ENCODE data around the gene LRRC8B. TPM values are rescaled to one million over a fixed set of nuclear protein-coding genes. Genes with fewer than 3 reads are reported as not detected.
A peak's percentile ranks its signal among the peaks of the same experiment; 100 is the strongest.

The LRRC8B gene
- polyA plus RNA-seq, 3 donors from 2014 or later, result 0.13 to 1.6 (median 0.72) TPM

DNA sequence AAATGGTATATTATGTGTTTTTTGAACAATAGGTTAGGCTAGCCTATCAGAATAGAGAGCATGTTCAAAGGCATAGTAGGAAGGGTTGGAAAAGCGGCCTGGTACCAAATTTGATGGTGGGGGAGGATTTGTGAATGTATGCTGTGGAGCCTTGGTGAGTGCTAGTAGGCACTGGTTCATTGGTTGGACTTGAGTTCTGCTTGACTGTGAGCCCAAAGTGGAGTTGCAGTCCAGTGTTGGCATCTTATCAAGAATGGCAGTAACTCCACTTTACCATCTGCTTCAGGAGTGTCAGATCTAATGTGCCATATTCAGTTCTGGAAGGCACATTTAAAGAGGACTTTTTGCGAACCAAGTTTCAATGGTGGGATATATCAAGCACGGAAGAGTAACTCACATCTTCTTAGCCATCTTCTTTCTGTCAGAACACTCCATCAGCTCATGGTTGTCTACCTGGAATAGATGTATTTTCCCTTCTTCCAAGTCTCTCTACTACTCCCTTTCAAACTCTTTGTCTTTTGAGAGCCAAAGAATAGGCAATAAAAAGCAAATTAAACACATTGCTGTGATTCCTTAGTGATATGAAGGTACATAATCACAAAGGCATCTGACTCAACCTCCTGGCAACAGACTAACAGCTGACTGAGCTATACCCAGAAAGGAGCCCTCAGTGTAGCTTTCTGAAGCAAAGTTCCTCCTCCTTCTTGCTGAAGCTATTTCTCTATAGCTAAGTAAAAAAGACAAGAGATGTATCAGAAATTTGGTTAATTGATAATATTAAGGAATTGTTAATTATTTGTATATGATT lies 21.7 kb downstream of the LRRC8B start:
- Mint-ChIP-seq H3K27me3 (ENCODE audit: low read depth in 3 of 3) (peaks cover 0 to 2% (median 1%) of the 10 kb centered on the region in 3 donors), H3K27ac (no peak overlapping the region), H3K4me3 (no peak overlapping the region), H3K36me3 (peaks cover 0 to 4% (median 0%) of the 10 kb centered on the region in 3 donors), H3K9me3 (no peaks in the 10 kb centered on the region), H3K4me1 (peaks cover 0 to 5% of the 10 kb centered on the region in 2 donors)
- DNase-seq, result no peak

DNA sequence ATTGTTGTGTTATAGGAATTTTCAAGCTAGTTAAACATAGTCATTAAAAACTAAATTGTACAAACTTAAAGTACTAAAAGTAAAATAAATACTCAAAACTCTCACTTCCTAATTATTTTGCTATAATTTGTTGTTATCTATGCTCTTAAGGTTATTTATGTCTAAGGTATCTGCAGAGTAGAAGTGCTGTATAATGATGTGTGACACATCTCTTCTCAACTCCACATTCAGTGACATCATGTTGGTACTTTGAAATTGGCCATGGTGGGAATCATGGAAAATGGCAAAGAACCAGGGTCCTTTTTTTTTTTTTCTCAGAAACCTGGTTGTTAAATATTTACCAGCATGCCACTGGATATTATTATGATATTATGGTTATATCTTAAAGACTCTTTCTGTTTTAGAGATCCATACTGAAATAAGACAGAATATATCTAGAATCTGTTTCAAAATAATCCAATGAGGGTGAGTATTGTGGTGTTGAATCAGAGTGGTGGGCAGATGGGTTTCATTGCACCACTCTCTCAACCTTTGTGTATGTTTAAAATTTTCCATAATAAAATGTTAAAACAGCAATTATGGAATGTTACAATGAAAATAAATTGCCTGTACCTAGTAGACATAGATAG lies 22.4 kb downstream of the LRRC8B start:
- Mint-ChIP-seq H3K27me3 (ENCODE audit: low read depth in 3 of 3) (peaks cover 0 to 2% (median 1%) of the 10 kb centered on the region in 3 donors), H3K4me3 (no peak overlapping the region), H3K27ac (no peak overlapping the region), H3K9me3 (no peaks in the 10 kb centered on the region), H3K36me3 (peaks cover 0 to 4% (median 0%) of the 10 kb centered on the region in 3 donors), H3K4me1 (peaks cover 0 to 5% of the 10 kb centered on the region in 2 donors)
- no peak for DNase-seq

DNA sequence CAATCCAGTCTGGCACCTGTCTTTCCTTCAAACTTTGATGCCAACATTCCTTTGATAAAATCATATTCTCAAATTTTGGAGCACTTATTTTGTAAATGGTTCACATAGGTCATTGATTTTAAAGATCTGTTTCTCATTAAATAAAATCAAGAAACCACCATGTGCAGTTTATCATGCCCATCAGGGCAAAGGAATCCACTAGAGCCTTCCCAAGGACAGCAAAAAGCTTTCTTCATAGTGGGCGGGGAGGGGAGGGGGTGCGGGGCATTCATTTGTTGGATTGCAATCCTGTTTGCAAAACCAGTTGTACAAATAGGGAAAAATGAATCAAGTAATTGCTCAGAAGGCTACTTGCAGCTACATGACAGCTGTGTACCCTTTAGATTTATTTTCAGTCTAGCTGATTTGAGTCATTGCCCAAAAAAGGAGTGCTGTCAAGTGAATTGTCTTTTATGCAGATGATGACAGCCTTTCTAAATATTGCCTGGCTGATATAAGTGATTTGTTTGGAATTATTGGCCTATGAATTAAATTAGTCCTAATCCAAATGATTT lies 23.0 kb downstream of the LRRC8B start:
- H3K9me3 Mint-ChIP-seq, result no peaks in the 10 kb centered on the region
- H3K27ac Mint-ChIP-seq, result no peak overlapping the region
- H3K27me3 Mint-ChIP-seq (ENCODE audit: low read depth in 3 of 3), result peaks cover 0 to 2% (median 1%) of the 10 kb centered on the region in 3 donors
- peaks cover 0 to 4% (median 0%) of the 10 kb centered on the region in 3 donors for H3K36me3 Mint-ChIP-seq
- no peak overlapping the region for H3K4me3 Mint-ChIP-seq
- DNase-seq, result no peak
- H3K4me1 Mint-ChIP-seq, result peaks cover 1 to 9% of the 10 kb centered on the region in 2 donors

DNA sequence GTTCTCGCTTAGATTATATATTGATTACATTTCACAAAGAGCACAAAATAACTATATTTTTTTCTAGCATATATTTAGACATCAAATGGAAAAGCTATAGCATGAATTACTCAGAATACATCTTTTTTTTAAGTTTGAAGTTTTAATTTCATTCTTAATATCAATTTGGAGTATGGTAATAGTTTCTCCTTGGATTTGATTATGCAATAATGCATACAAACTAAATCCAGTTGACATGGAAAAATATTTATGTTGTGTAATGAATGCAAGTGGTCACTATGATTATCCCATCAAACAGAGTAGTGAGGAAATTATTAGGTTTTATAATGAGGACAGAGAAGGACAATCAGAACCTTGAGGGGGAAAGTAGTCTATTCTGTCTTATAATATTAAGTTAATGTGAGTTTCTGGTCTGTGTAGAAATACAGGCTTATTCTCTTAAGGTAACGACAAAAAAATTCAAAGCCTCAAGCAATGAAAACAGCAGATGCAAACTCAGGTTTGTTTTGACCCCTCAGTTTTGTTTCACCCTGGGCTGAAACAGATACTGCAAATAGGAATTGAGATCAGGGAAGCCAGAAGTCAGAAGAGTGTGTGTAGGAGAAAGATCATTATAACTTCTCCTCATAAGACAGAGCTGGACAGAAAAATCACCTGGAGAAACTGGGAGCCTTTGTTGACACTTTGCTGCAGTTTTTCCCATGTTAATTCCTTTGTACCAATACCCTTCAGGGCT lies 23.7 kb downstream of the LRRC8B start:
- Mint-ChIP-seq H3K9me3 (no peaks in the 10 kb centered on the region), H3K36me3 (peaks cover 0 to 4% (median 0%) of the 10 kb centered on the region in 3 donors), H3K4me1 (peaks cover 4 to 15% of the 10 kb centered on the region in 2 donors), H3K4me3 (no peak overlapping the region), H3K27ac (no peak overlapping the region), H3K27me3 (ENCODE audit: low read depth in 3 of 3) (peaks cover 0 to 2% (median 1%) of the 10 kb centered on the region in 3 donors)
- DNase-seq, result no peak

DNA sequence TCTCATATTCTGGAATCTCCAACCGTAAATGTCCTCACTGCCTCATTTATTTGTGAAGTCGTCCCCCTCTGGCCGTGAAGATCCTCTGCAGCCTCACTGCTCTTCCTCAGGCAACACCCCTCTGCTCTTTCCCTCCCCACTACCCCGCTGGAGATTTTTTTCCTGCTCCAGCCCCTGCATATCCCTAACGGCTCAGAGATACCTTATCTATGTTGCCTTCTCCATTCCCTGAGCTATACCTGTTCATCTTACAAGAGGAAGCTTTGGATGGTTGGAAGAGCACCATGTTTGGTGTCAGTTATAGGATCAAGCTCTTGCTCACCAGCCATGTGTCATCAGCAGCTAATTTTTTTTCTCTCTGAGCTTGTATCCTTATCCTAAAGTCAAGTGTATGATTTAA lies 26.4 kb downstream of the LRRC8B start:
- peaks cover 4 to 10% of the 10 kb centered on the region in 2 donors for H3K4me1 Mint-ChIP-seq
- no peak overlapping the region for H3K27ac Mint-ChIP-seq
- no peaks in the 10 kb centered on the region for H3K9me3 Mint-ChIP-seq
- no peak for DNase-seq
- peaks cover 0 to 4% (median 0%) of the 10 kb centered on the region in 3 donors for H3K36me3 Mint-ChIP-seq
- H3K27me3 Mint-ChIP-seq (ENCODE audit: low read depth in 3 of 3), result peaks cover 0 to 1% (median 1%) of the 10 kb centered on the region in 3 donors
- H3K4me3 Mint-ChIP-seq, result no peak overlapping the region

DNA sequence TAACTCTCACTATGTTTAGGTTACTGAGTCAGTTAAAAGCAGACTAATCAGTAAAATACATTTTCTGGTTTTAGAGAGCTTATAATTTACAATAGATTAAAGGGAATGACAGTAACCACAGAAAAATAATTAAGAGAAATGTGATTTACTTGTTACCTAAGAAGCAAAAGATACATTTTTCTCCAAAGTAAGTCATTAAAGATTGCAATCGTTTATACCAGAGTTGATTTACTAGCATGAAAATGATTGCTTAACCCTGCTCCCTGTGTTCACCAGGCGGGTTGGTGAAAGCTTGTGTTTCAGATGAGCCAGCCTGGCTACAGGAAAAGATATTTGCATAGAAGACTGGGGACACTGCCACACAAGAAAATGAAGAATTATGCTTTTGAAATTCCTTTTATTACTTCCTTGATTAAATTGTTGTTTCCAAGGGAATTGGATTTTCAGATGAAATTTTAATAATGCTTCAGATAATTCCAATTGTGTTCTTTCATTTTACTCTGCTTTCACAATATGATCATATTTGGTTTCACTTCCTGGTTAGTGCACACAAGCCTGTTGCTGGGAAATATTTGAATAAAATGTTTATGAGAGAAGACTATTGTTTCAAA lies 27.9 kb downstream of the LRRC8B start:
- peaks cover 0 to 1% (median 0%) of the 10 kb centered on the region in 3 donors for H3K27me3 Mint-ChIP-seq (ENCODE audit: low read depth in 3 of 3)
- H3K36me3 Mint-ChIP-seq, result peaks cover 0 to 12% (median 0%) of the 10 kb centered on the region in 3 donors
- peak overlapping the region in 4 of 6 donors; percentile 3 to 58 (median 35) for H3K27ac Mint-ChIP-seq
- peaks cover 4 to 10% of the 10 kb centered on the region in 2 donors for H3K4me1 Mint-ChIP-seq
- H3K4me3 Mint-ChIP-seq, result peak overlapping the region; percentile 14 to 74 (median 33)
- no peaks in the 10 kb centered on the region for H3K9me3 Mint-ChIP-seq
- DNase-seq, result peak; percentile 1 to 15 (median 3)

DNA sequence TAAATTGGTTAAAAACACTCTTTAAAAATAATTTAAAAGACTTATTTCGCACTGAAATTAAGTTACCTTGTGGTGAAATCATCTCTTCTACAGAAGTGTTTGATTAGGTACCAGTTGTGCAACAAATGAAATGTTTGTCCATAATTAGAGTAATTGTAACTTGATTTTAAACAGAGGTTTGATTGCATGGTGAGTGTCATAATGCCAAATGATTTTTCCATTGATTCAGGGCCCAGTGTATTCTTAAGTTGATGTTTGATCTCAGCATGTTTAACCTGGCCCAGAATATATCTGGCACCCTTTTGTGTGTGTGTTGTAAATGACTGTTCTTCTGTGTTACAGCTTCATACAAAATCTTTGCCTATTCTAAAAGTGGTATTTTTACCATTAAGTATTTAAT lies 28.5 kb downstream of the LRRC8B start:
- Mint-ChIP-seq H3K4me1 (peaks cover 4 to 10% of the 10 kb centered on the region in 2 donors), H3K4me3 (peak overlapping the region in 2 of 5 donors; percentile 19 to 74), H3K27me3 (ENCODE audit: low read depth in 3 of 3) (peaks cover 0 to 1% (median 0%) of the 10 kb centered on the region in 3 donors), H3K9me3 (no peaks in the 10 kb centered on the region), H3K36me3 (peaks cover 0 to 12% (median 0%) of the 10 kb centered on the region in 3 donors), H3K27ac (peak overlapping the region in 1 of 6 donors; percentile 58)
- DNase-seq, result no peak

DNA sequence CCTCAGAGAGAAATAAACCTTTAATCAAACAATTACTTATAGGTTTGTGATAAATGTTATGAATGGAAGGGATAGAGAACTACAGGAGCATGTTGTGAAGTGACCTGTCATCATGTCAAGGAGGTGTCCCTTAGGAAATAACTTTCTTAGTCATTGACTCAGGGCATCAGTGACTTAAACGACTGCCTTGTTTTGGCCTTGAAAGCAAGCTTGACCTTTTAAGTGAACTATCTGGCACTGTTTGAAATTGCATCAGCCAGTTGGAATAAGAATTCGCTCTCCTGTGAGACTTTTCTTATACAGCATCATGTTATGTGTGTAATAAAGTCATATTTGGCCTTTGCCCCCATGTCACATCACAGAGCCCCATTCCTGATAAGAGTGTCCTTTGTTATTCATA lies 30.9 kb downstream of the LRRC8B start:
- Mint-ChIP-seq H3K4me3 (no peak overlapping the region), H3K36me3 (peaks cover 0 to 14% (median 0%) of the 10 kb centered on the region in 3 donors), H3K4me1 (peaks cover 4 to 10% of the 10 kb centered on the region in 2 donors), H3K27ac (no peak overlapping the region), H3K27me3 (ENCODE audit: low read depth in 3 of 3) (peaks cover 0 to 1% (median 0%) of the 10 kb centered on the region in 3 donors), H3K9me3 (no peaks in the 10 kb centered on the region)
- no peak for DNase-seq

DNA sequence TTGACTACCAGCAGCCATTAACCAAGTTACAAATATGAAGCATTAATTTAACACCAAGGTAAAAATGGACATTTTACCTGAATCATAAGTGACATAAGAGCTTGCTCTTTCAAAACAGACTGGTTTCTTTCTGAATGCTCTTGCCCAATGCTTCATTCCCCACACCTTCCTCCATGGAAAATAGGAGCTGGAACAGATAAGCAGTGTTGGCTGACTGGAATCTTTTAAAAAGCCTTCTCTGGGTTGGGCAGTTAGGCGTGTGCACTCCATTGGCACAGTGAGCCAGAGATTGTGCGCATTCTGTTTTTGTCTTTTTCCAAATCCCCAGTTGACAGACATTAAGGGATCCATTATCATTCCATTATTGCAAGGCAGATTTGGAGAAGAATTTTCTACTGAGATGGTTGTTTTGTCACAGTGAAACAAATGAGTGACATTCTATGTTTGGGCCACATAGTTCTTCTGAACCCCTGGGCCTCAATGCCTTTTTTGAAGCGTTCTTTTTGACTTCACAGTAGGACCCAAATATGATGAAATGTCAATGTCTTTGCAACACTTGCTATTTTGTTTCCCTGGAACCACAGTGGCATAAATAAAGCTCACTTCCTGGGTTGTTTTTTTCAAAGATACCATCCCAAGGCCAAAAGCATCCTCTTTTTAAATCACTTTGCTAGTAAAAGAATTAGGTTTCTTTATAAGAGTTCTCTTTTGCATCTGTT lies 32.3 kb downstream of the LRRC8B start:
- DNase-seq, result no peak
- Mint-ChIP-seq H3K27me3 (ENCODE audit: low read depth in 3 of 3) (no peaks in the 10 kb centered on the region), H3K36me3 (peaks cover 0 to 11% (median 0%) of the 10 kb centered on the region in 3 donors), H3K4me1 (peaks cover 4 to 10% of the 10 kb centered on the region in 2 donors), H3K9me3 (no peaks in the 10 kb centered on the region), H3K27ac (no peak overlapping the region), H3K4me3 (no peak overlapping the region)

DNA sequence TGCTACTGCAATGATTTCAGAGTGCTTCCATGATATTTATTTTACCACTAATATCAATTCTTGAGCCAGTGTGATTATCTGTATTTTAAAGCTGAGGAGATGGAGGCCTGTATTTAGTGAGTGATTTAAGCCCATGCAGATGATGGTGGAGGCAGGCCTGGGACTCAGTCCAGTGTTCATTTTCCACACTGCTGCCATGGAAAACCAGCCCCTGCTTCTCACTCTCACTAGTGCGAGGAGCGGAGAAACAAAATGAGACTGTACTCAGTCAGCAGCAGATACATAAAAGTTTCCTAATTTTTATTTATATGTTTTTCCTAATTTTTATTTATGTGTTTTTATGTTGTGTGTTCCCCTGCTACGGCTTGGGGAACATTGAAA lies 32.8 kb downstream of the LRRC8B start:
- no peak overlapping the region for H3K4me3 Mint-ChIP-seq
- DNase-seq, result no peak
- H3K27ac Mint-ChIP-seq, result no peak overlapping the region
- H3K36me3 Mint-ChIP-seq, result peaks cover 0 to 11% (median 0%) of the 10 kb centered on the region in 3 donors
- H3K4me1 Mint-ChIP-seq, result peaks cover 4 to 8% of the 10 kb centered on the region in 2 donors
- H3K27me3 Mint-ChIP-seq (ENCODE audit: low read depth in 3 of 3), result no peaks in the 10 kb centered on the region
- H3K9me3 Mint-ChIP-seq, result peaks cover 0 to 2% (median 0%) of the 10 kb centered on the region in 6 donors

DNA sequence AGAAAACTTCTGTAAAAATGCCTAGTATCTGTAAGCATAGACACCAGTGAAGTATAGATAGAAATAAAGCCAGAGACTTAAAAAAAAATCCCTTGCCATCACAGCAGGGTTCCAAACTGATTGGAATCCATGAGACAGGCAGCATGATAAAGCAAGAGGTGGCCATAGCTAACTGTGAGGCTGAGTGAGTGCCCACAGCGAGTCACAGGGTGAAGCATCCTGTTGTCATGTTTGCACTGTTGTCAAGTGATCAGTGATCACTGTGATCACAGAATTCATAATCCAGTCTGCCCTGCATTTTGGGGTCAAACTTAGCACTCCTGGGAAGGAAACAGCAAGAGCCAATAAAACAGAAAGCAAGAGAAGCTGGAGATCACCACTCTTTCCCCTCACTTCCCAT lies 33.3 kb downstream of the LRRC8B start:
- H3K36me3 Mint-ChIP-seq, result peaks cover 0 to 11% (median 0%) of the 10 kb centered on the region in 3 donors
- peaks cover 0 to 2% (median 0%) of the 10 kb centered on the region in 6 donors for H3K9me3 Mint-ChIP-seq
- DNase-seq, result no peak
- no peak overlapping the region for H3K4me3 Mint-ChIP-seq
- H3K4me1 Mint-ChIP-seq, result peaks cover 0 to 2% of the 10 kb centered on the region in 2 donors
- no peaks in the 10 kb centered on the region for H3K27me3 Mint-ChIP-seq (ENCODE audit: low read depth in 3 of 3)
- no peak overlapping the region for H3K27ac Mint-ChIP-seq

DNA sequence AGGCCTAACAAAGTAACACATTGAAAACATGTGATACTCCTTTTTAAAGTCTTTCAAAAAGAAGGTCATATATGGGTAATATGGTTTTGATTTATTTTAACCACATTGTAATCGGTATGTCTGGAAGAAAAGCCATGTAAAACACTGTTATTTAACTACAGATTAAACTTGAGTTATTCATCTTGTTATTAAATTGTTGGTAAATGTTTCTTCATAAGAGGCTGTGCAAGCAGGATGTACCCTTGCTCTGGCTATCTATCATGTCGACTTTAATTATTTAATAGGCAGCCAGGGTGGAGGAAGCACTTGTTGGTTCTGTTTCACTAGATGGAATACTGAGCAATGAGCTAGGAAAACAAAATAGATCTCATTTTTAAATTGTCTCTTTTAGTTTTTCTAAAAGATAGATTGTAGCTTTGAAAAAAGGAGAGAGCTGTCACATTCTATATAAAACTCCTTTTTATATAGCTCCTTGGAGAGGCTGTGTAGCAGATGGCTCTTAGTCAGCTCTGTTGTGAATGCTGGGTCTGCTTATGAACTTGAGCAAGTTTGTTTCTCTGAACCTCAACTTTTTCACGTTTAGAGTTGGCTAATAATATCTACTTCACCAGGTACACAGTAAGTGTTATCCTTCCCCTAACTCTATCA lies 39.5 kb downstream of the LRRC8B start:
- H3K9me3 Mint-ChIP-seq, result peaks cover 0 to 2% (median 0%) of the 10 kb centered on the region in 6 donors
- peaks cover 0 to 2% (median 0%) of the 10 kb centered on the region in 3 donors for H3K27me3 Mint-ChIP-seq (ENCODE audit: low read depth in 3 of 3)
- no peak overlapping the region for H3K27ac Mint-ChIP-seq
- H3K4me1 Mint-ChIP-seq, result no peaks in the 10 kb centered on the region
- DNase-seq, result no peak
- no peaks in the 10 kb centered on the region for H3K36me3 Mint-ChIP-seq
- no peak overlapping the region for H3K4me3 Mint-ChIP-seq
